WERI-Rb-1 (cell line): ENCODE results near the gene CAMTA1.

ENCODE experiments used
- DNase-seq: peaks from one replicate; pipeline ENCODE4 v3.0.0-alpha.2; 2020
- H3K27ac ChIP-seq: fragments of 250-450 bp; sonication (Bioruptor Pico); 2 replicates; pipeline ENCODE4 v1.5.1; 2020; ENCODE audit warnings: mild to moderate bottlenecking, moderate library complexity
- H3K27me3 ChIP-seq: fragments of 250-450 bp; sonication (Bioruptor Pico); 2 replicates; pipeline ENCODE4 v1.5.1; 2021; ENCODE audit warnings: mild to moderate bottlenecking, low read depth, moderate library complexity; ENCODE audit not compliant: insufficient read depth, severe bottlenecking
- H3K36me3 ChIP-seq: fragments of 250-450 bp; sonication (Bioruptor Pico); 2 replicates; pipeline ENCODE4 v1.5.1; 2020; ENCODE audit warnings: mild to moderate bottlenecking, moderate library complexity
- H3K4me3 ChIP-seq: 2 replicates; pipeline ENCODE4 v1.5.1; 2011; ENCODE audit warnings: low read depth, mild to moderate bottlenecking, control low read depth, low read length
- H3K9me3 ChIP-seq: fragments of 250-450 bp; sonication (Bioruptor Pico); 2 replicates; pipeline ENCODE4 v1.5.1; 2021; ENCODE audit warnings: mild to moderate bottlenecking, moderate library complexity; ENCODE audit not compliant: severe bottlenecking
- TF ChIP-seq, protein P1 (sequence below): IDR thresholded peaks from 2 replicates; pipeline ENCODE4 v1.5.1; 2011; ENCODE audit warnings: low read depth, mild to moderate bottlenecking, control low read depth, inconsistent platforms, low read length

Gene CAMTA1

DNA sequence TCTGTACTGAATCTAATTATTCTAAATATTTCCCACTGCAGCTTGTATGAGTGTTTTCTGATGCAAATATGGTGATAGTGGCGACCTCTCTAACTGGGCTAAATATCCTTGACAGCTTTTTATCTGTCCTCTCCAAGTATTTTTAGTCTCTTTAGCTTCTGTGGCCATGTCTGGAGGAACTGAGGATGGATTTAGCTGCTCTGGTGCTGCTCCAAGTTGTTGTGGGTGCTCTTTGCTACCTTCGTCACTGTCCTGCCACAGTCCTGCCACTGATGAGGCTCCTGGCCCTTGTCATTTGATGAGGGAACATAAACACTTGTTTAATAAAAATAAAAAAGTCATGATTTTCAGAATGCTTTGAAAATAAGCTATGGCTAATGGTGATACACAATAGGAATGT is 15.9 kb downstream of the CAMTA1 start:
- DNase-seq, result no peak
- Histone ChIP-seq H3K27me3 (no peaks in the 10 kb centered on the region), H3K36me3 (peaks cover 5% of the 10 kb centered on the region), H3K9me3 (no peaks in the 10 kb centered on the region), H3K4me3 (no peak overlapping the region), H3K27ac (no peak overlapping the region)
- TF ChIP-seq, protein P1, sequence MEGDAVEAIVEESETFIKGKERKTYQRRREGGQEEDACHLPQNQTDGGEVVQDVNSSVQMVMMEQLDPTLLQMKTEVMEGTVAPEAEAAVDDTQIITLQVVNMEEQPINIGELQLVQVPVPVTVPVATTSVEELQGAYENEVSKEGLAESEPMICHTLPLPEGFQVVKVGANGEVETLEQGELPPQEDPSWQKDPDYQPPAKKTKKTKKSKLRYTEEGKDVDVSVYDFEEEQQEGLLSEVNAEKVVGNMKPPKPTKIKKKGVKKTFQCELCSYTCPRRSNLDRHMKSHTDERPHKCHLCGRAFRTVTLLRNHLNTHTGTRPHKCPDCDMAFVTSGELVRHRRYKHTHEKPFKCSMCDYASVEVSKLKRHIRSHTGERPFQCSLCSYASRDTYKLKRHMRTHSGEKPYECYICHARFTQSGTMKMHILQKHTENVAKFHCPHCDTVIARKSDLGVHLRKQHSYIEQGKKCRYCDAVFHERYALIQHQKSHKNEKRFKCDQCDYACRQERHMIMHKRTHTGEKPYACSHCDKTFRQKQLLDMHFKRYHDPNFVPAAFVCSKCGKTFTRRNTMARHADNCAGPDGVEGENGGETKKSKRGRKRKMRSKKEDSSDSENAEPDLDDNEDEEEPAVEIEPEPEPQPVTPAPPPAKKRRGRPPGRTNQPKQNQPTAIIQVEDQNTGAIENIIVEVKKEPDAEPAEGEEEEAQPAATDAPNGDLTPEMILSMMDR, result no peak

DNA sequence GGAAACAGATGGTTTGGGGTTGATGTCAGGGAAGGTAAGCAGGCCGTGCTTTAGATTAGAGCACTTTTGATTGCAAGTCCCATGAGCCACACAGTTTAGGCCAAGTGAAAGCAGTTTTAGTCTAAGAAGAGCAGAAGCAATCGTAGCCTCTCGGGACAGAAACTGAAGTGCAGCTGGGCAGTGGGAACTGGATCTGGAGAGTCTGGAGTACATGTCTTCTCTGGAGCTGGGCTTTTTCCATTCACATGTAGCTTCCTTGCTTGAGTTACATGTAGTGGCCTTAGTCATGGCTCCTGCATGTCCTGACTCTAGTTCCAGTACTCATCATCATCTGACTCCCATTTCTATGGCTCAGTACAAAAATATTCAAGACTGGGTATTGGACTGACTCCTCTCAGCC is 16.7 kb downstream of the CAMTA1 start:
- no peak for DNase-seq
- Histone ChIP-seq H3K9me3 (no peaks in the 10 kb centered on the region), H3K27ac (no peak overlapping the region), H3K27me3 (no peaks in the 10 kb centered on the region), H3K36me3 (peaks cover 2% of the 10 kb centered on the region), H3K4me3 (no peak overlapping the region)
- TF ChIP-seq, protein P1, result no peak

DNA sequence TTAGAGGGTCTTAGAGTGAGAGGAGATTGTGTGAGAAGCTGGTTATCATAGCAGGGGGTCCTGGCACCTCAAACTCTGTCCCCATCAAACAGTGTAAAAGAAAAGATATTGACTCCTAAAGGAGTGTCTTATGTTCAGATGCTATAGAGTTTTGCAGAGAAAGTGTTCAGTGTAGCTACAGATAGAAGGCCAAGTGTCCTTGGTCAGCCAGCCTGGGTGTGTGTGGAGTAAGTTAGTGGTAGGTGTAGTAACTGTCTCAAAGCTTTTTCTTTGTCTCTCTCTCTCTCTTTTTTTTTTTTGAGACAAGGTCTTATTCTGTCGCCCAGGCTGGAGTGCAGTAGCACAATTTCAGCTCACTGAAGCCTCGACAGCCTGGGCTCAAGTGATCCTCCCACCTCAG is 17.2 kb downstream of the CAMTA1 start:
- Histone ChIP-seq H3K27me3 (no peaks in the 10 kb centered on the region), H3K4me3 (no peak overlapping the region), H3K27ac (no peak overlapping the region), H3K36me3 (peaks cover 2% of the 10 kb centered on the region), H3K9me3 (no peaks in the 10 kb centered on the region)
- DNase-seq, result no peak
- TF ChIP-seq, protein P1, result no peak

DNA sequence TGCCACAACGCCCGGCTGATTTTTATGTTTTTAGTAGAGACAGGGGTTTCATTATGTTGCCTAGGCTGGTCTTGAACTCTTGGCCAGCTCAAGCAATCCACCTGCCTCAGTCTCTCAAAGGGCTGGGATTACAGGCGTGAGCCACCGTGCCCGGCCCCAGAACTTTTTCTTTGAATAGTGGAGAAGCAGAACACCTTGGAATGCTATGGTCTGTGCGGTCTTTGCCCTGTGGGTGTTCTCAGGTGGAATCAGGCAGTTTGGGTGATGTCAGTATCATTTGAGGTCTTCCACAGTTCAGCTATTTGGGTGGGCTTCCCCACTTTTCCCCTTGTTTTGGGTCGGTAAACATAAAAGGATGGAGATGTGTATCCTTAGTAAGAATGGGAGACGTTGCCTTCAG is 17.6 kb downstream of the CAMTA1 start:
- H3K4me3 ChIP-seq, result no peak overlapping the region
- H3K27me3 ChIP-seq, result no peaks in the 10 kb centered on the region
- H3K27ac ChIP-seq, result no peak overlapping the region
- H3K36me3 ChIP-seq, result peaks cover 2% of the 10 kb centered on the region
- no peak for DNase-seq
- TF ChIP-seq, protein P1, result no peak
- H3K9me3 ChIP-seq, result no peaks in the 10 kb centered on the region

DNA sequence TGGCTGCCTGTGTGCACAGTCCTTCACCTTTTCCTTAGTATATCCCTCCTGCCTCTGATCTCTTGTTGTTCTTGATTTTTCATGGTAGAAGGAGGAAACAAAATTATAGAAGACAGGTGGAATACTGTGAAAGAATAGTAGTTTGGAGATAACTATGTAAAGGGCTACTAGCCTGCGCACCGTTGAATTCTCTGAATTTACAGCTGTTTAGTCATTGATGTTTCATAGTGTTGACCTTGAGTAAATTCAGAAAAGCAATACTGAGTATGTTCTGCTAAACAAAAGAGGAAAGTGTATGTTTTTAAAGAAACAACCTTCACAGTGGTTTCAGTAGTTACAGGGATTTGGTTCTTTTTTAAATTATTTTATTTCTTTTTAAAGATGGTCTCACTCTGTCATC is 18.1 kb downstream of the CAMTA1 start:
- H3K27ac ChIP-seq, result no peak overlapping the region
- TF ChIP-seq, protein P1, result no peak
- H3K9me3 ChIP-seq, result no peaks in the 10 kb centered on the region
- no peak for DNase-seq
- H3K36me3 ChIP-seq, result peaks cover 3% of the 10 kb centered on the region
- no peak overlapping the region for H3K4me3 ChIP-seq
- H3K27me3 ChIP-seq, result no peaks in the 10 kb centered on the region

DNA sequence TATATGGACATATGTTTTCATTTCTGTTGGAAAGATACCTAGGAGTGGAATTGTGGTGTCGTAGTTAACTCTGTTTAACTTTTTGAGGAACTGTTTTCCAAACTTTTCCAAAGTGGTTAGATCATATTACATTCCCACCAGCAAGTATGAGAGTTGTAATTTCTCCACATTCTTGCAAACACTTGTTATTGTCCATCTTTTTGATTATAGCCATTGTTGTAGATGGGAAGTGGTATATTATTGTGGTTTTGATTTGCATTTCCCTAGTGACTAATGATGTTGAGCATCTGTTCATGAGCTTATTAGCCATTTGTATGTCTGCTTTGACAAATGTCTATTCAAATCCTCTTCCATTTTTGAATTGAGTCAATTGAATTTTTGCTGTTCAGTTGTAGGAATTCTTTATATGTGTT is 19.8 kb downstream of the CAMTA1 start:
- Histone ChIP-seq H3K9me3 (no peaks in the 10 kb centered on the region), H3K27me3 (no peaks in the 10 kb centered on the region), H3K4me3 (no peak overlapping the region), H3K36me3 (peaks cover 17% of the 10 kb centered on the region), H3K27ac (no peak overlapping the region)
- TF ChIP-seq, protein P1, result no peak
- no peak for DNase-seq
